GM12801 (cell line): Measurements from ENCODE around the gene KLHL36.

Source experiments
- CTCF ChIP-seq: IDR thresholded peaks from one replicate; pipeline ENCODE4 v1.5.1; 2011; ENCODE audit warnings: control low read depth; ENCODE audit not compliant: insufficient read length; ENCODE audit errors: extremely low read depth

The KLHL36 gene

GRCh38 chr16:84647828-84648594, at the start of gene KLHL36:
Gene KLHL36 (plus strand): TSS chr16:84648511. CDS start chr16:84650868, 2,357 bp downstream.
- TF ChIP-seq CTCF, result no peak

DNA sequence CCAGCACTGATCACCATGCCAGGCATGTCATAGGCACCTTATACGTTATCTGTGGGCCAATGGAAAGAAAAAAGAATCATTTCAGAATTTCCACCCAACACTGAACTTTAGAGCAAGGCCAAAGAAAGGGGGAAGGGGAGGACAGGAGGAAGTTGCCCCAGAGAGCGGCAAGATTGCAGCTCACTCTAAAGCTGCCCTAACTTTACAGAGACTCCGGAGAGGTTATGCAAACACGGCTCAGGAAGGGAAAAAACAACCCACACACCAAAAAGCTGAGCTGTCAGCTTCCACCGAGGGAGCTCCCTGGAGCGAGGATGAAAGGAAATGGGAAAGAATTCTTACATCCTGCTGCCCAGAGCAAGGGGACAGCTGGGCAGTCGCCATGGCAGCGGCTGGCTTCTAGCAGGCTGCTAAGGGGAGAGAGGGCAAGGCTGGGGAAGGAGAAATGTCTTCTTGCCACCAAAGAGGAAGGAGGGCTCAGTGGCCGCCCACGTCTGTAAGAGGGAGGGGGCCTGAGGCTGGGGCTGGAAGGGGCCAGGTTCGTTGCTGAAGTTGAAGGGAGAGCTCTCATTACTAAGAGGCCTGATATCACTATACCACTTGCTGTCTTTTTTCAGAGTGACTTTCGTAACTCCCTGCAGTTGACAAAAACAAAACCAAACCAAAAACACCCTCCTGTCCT, 48.6 kb upstream of the KLHL36 start:
- TF ChIP-seq CTCF, result no peak

GRCh38 chr16:84600343-84601229, 47.7 kb upstream of the KLHL36 start:
- no peak for TF ChIP-seq CTCF

- TF ChIP-seq CTCF, result no peak
Measured at GRCh38 chr16:84603140-84603816, 45.0 kb upstream of the KLHL36 start.

DNA sequence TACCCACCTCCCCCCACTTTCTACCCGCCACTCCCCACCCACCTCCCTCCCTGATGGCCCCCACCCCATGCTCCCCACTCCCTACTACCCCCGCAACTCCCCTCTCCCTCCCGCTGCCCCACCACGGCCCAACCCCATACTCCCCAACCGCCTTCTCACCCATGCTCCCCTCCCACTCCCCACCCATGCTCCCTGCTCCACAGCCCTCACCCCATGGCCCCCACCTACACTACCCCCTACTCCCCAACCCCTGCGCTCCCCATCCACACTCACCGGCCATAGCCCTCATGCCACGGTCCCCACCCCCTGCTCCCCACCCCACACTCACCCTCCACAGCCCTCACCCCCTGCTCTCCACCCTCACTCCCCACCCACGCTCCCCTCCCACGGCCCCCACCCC, 44.4 kb upstream of the KLHL36 start:
- TF ChIP-seq CTCF, result no peak

- no peak for TF ChIP-seq CTCF
Measured at GRCh38 chr16:84604477-84605013, 43.8 kb upstream of the KLHL36 start.
